ENCODE data around the gene HOXC10. TPM values are rescaled to one million over a fixed set of nuclear protein-coding genes. Genes with fewer than 3 reads are reported as not detected.

HOXC10 gene
- total and polyA plus RNA-seq, 4 donors = 0.18 TPM; not detected in 3

- peaks cover 0 to 10% (median 5%) of the 10 kb centered on the region in 5 donors for H3K4me1 ChIP-seq (ENCODE audit: control insufficient read depth in 5 of 5, insufficient read depth in 5 of 5, low read length in 5 of 5)
- WGBS, 2 donors = 12 to 20% methylated on average over 7 of the region's 7 CpGs
- TF ChIP-seq, protein P1, sequence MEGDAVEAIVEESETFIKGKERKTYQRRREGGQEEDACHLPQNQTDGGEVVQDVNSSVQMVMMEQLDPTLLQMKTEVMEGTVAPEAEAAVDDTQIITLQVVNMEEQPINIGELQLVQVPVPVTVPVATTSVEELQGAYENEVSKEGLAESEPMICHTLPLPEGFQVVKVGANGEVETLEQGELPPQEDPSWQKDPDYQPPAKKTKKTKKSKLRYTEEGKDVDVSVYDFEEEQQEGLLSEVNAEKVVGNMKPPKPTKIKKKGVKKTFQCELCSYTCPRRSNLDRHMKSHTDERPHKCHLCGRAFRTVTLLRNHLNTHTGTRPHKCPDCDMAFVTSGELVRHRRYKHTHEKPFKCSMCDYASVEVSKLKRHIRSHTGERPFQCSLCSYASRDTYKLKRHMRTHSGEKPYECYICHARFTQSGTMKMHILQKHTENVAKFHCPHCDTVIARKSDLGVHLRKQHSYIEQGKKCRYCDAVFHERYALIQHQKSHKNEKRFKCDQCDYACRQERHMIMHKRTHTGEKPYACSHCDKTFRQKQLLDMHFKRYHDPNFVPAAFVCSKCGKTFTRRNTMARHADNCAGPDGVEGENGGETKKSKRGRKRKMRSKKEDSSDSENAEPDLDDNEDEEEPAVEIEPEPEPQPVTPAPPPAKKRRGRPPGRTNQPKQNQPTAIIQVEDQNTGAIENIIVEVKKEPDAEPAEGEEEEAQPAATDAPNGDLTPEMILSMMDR (IDR thresholded peaks at IDR 0.05; ENCODE audit: control extremely low read depth, extremely low read depth) = no peak
- no peaks in the 10 kb centered on the region for H3K36me3 ChIP-seq (ENCODE audit: control insufficient read depth in 4 of 4, insufficient read depth in 4 of 4, low read length in 4 of 4)
- no peak overlapping the region for H3K27ac ChIP-seq (ENCODE audit: low read depth in 1 of 2, low read length in 1 of 2)
- H3K4me3 ChIP-seq = no peak overlapping the region
- peaks cover 25 to 99% (median 95%) of the 10 kb centered on the region in 3 donors for H3K27me3 ChIP-seq (ENCODE audit: control insufficient read depth in 3 of 3, insufficient read depth in 3 of 3, low read length in 2 of 3)
- H3K9ac ChIP-seq (ENCODE audit: insufficient read depth in 1 of 2, low read length in 2 of 2) = no peak overlapping the region
- H3K9me3 ChIP-seq (ENCODE audit: control insufficient read depth in 4 of 4, insufficient read depth in 3 of 4, low read length in 3 of 4) = peaks cover 0 to 10% (median 0%) of the 10 kb centered on the region in 4 donors
- ATAC-seq (ENCODE audit: insufficient read depth, low FRiP score) (no peak), DNase-seq (no peak)
Observed at GRCh38 chr12:53963005-53963404, 21.9 kb upstream of the HOXC10 start.

- Histone ChIP-seq H3K27me3 (ENCODE audit: control insufficient read depth in 3 of 3, insufficient read depth in 3 of 3, low read length in 2 of 3) (peaks cover 24 to 99% (median 95%) of the 10 kb centered on the region in 3 donors), H3K9ac (ENCODE audit: insufficient read depth in 1 of 2, low read length in 2 of 2) (no peak overlapping the region), H3K4me3 (no peak overlapping the region), H3K36me3 (ENCODE audit: control insufficient read depth in 4 of 4, insufficient read depth in 4 of 4, low read length in 4 of 4) (no peaks in the 10 kb centered on the region), H3K27ac (ENCODE audit: low read depth in 1 of 2, low read length in 1 of 2) (no peak overlapping the region), H3K9me3 (ENCODE audit: control insufficient read depth in 4 of 4, insufficient read depth in 3 of 4, low read length in 3 of 4) (peaks cover 0 to 10% (median 0%) of the 10 kb centered on the region in 4 donors), H3K4me1 (ENCODE audit: control insufficient read depth in 5 of 5, insufficient read depth in 5 of 5, low read length in 5 of 5) (peaks cover 0 to 10% (median 5%) of the 10 kb centered on the region in 5 donors)
- ATAC-seq (ENCODE audit: insufficient read depth, low FRiP score) (no peak), DNase-seq (no peak)
- TF ChIP-seq, protein P1 (IDR thresholded peaks at IDR 0.05; ENCODE audit: control extremely low read depth, extremely low read depth) = no peak
- WGBS, 2 donors = 7 to 10% methylated on average over 37 to 38 of the region's 38 CpGs
Observed at GRCh38 chr12:53963434-53964314, 21.3 kb upstream of the HOXC10 start.

GRCh38 chr12:53964315-53964713, 20.6 kb upstream of the HOXC10 start:
- Histone ChIP-seq H3K9me3 (ENCODE audit: control insufficient read depth in 4 of 4, insufficient read depth in 3 of 4, low read length in 3 of 4) (peaks cover 0 to 8% (median 0%) of the 10 kb centered on the region in 4 donors), H3K27me3 (ENCODE audit: control insufficient read depth in 3 of 3, insufficient read depth in 3 of 3, low read length in 2 of 3) (peaks cover 20 to 99% (median 95%) of the 10 kb centered on the region in 3 donors), H3K4me1 (ENCODE audit: control insufficient read depth in 5 of 5, insufficient read depth in 5 of 5, low read length in 5 of 5) (peaks cover 0 to 10% (median 5%) of the 10 kb centered on the region in 5 donors), H3K36me3 (ENCODE audit: control insufficient read depth in 4 of 4, insufficient read depth in 4 of 4, low read length in 4 of 4) (no peaks in the 10 kb centered on the region), H3K27ac (ENCODE audit: low read depth in 1 of 2, low read length in 1 of 2) (no peak overlapping the region), H3K4me3 (no peak overlapping the region), H3K9ac (ENCODE audit: insufficient read depth in 1 of 2, low read length in 2 of 2) (no peak overlapping the region)
- DNase-seq = no peak
- 9 to 11% methylated on average over 2 of the region's 2 CpGs for WGBS, 2 donors
- no peak for ATAC-seq (ENCODE audit: insufficient read depth, low FRiP score)
- TF ChIP-seq, protein P1 (IDR thresholded peaks at IDR 0.05; ENCODE audit: control extremely low read depth, extremely low read depth) = no peak

All from lung (tissue), 12 donors.